ENCODE results near the gene CACNA1C. TPM values are rescaled to one million over a fixed set of nuclear protein-coding genes. Genes with fewer than 3 reads are reported as not detected.
A peak's percentile ranks its signal among the peaks of the same experiment; 100 is the strongest.

The CACNA1C gene
- total RNA-seq, 1 donor from 2014 or later: 1.3 TPM

DNA sequence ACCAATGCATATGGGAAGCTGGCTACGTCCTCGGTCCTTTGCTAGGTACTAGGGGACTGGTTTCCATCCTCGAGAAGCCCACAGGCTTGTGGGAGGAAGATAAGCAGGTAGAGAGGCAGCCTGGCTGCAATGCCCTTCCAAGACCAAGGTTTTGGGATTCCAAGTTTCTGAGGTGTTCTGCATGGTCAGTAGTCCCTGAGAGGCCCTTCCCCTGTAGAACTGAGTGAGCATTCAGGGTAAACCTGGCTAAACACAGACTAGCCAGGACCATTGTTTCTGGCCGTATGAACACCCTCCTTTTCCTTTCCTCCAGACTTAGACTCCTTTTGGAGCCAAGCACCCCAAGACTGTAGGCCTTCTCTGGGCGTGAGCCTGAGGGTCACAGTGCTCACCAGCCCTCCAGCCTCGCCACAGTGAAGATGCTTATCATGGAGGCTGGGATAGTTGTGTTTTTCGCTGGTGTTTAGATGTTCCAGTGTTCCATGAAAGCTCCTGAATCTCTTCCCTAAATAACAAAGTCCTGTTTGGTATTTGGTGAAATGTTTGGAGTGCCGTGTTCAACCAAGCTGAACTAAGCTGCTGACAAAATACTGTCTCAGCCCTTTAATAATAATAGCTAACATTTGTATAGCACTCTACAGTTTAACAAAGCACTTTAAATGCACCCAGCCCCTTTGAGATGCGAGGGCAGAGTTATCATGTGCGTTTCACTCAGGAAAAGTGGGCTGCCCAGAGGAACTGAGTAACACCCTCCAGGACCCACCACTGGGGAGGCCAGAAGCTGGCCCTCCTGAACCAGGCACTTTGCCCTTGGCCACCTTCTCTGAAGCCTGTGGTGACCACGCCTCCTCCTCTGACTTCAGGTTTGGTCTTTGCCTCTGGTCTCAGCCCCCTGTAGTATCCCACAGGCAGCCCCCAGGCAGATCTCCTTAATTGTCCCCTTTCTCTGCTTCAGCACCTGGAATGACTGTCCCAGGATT is 284.5 kb downstream of the CACNA1C start:
- TF ChIP-seq, protein P1, sequence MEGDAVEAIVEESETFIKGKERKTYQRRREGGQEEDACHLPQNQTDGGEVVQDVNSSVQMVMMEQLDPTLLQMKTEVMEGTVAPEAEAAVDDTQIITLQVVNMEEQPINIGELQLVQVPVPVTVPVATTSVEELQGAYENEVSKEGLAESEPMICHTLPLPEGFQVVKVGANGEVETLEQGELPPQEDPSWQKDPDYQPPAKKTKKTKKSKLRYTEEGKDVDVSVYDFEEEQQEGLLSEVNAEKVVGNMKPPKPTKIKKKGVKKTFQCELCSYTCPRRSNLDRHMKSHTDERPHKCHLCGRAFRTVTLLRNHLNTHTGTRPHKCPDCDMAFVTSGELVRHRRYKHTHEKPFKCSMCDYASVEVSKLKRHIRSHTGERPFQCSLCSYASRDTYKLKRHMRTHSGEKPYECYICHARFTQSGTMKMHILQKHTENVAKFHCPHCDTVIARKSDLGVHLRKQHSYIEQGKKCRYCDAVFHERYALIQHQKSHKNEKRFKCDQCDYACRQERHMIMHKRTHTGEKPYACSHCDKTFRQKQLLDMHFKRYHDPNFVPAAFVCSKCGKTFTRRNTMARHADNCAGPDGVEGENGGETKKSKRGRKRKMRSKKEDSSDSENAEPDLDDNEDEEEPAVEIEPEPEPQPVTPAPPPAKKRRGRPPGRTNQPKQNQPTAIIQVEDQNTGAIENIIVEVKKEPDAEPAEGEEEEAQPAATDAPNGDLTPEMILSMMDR (IDR thresholded peaks at IDR 0.05; ENCODE audit: insufficient read depth, low read length, poor library complexity, severe bottlenecking): no peak
- no peaks in the 10 kb centered on the region for H3K27me3 ChIP-seq (ENCODE audit: control insufficient read depth, insufficient read depth, low read length)

DNA sequence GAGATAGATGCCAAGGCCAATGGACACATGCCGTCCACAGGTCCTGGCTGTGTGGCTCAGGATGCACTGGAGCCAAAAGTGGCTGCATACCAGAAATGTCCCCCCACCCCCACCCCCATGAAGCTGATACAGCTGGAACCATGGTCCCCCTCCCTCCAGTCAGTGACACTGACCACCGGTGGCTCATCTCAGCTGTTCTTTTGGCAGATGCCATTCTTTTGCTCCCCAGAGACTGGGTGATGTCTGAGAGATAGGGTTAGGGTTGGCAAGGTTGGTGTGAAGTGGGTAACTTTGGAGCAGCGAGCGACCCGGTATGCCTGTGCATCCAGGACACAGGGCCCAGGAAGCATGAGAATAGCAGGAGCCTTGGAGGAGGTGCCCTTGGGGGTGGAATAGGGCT is 285.6 kb downstream of the CACNA1C start:
- no peak overlapping the region for H3K4me3 ChIP-seq (ENCODE audit: low read depth, low read length)
- no peak for DNase-seq (ENCODE audit: low read depth)
- TF ChIP-seq, protein P1 (IDR thresholded peaks at IDR 0.05; ENCODE audit: insufficient read depth, low read length, poor library complexity, severe bottlenecking): no peak
- H3K27me3 ChIP-seq (ENCODE audit: control insufficient read depth, insufficient read depth, low read length): no peaks in the 10 kb centered on the region
- no peaks in the 10 kb centered on the region for H3K36me3 ChIP-seq (ENCODE audit: control insufficient read depth, insufficient read depth, low read length)

More for the DNA sequence above, 284.5 kb downstream of the CACNA1C start:
- Histone ChIP-seq H3K4me3 (ENCODE audit: low read depth, low read length) (no peak overlapping the region), H3K36me3 (ENCODE audit: control insufficient read depth, insufficient read depth, low read length) (no peaks in the 10 kb centered on the region)
- DNase-seq (ENCODE audit: low read depth): no peak

DNA sequence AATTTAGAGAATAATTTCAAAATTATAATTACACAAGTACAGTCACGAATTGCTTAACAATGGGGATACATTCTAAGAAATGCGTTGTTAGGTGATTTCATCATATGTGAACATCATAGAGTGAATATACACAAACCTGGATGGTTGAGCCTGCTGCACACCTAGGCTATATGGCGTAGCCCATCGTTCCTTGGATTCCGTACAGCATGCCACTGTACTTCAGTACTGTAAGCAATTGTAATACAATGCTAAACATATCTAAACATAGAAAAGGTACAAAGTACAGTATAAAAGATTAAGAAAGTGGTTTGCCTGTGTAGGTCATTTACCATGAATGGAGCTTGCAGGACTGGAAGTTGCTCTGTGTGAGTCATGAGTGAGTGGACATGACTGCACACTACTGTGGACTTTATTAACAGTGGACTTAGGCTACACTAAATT is 286.2 kb downstream of the CACNA1C start:
- DNase-seq (ENCODE audit: low read depth): peak; percentile 68
- TF ChIP-seq, protein P1 (IDR thresholded peaks at IDR 0.05; ENCODE audit: insufficient read depth, low read length, poor library complexity, severe bottlenecking): no peak
- Histone ChIP-seq H3K36me3 (ENCODE audit: control insufficient read depth, insufficient read depth, low read length) (no peaks in the 10 kb centered on the region), H3K27me3 (ENCODE audit: control insufficient read depth, insufficient read depth, low read length) (no peaks in the 10 kb centered on the region), H3K4me3 (ENCODE audit: low read depth, low read length) (no peak overlapping the region)

DNA sequence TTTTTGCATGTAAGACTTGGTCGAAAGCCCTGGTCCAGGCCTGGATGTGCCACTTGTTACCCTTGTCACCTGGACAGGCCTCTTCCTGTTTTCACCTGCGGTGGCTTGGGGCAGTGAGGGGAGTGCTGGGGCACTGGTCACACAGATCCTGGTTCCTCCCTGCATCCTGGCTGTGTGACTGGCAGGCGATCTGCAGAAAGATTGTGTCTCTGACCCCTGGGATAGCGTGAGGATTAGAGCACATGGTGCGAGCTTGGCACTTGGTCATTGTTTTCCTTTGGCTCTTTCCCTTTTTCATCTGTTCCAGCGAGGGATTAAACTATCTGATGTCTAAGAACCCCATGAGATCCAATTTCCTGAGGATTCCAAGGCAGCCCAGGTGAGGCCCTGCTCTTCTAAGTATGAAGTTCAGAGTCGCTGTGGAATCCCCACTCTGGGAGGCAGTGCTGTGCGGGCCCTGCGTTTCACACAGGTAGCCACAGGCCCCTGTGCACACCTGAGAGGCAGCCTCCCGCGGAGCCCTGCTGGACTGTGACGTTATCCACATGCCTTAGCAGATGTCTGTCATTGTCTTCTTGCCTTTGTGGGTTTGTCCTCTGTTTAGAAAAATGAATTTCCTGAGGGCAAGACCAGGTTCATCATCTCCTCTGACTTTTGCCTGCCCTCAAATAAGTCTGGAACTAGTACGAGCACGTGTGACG is 288.4 kb downstream of the CACNA1C start:
- no peaks in the 10 kb centered on the region for H3K27me3 ChIP-seq (ENCODE audit: control insufficient read depth, insufficient read depth, low read length)
- TF ChIP-seq, protein P1 (IDR thresholded peaks at IDR 0.05; ENCODE audit: insufficient read depth, low read length, poor library complexity, severe bottlenecking): no peak
- no peak for DNase-seq (ENCODE audit: low read depth)

DNA sequence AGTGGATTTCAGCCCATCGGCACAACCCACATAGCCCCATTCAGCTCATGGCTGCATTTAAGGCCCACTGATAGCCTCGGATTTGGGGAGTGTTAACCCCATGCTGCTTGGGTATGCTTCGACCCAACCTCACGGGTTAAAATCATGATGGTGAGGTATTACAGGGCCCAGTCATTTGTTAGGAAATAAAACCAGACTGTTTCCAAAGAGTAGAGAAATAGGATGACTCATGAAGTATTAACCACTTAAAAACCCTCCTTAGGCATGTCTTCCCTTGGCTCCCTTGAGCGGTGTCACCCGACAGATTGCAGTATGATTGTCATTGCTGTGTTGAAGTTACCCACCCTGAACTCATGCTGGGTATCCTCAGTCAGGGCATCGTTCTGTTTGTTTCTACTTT is 289.1 kb downstream of the CACNA1C start:
- Histone ChIP-seq H3K36me3 (ENCODE audit: control insufficient read depth, insufficient read depth, low read length) (no peaks in the 10 kb centered on the region), H3K27me3 (ENCODE audit: control insufficient read depth, insufficient read depth, low read length) (no peaks in the 10 kb centered on the region), H3K4me3 (ENCODE audit: low read depth, low read length) (no peak overlapping the region)
- TF ChIP-seq, protein P1 (IDR thresholded peaks at IDR 0.05; ENCODE audit: insufficient read depth, low read length, poor library complexity, severe bottlenecking): no peak
- DNase-seq (ENCODE audit: low read depth): no peak

More for the DNA sequence above, 288.4 kb downstream of the CACNA1C start:
- no peaks in the 10 kb centered on the region for H3K36me3 ChIP-seq (ENCODE audit: control insufficient read depth, insufficient read depth, low read length)
- no peak overlapping the region for H3K4me3 ChIP-seq (ENCODE audit: low read depth, low read length)

Data from kidney epithelial cell (primary cell).